GM19467 (cell line): Measurements from ENCODE around the gene LDHAL6B.

Experiments
- ATAC-seq: cut with Tn5 transposase; IDR thresholded peaks from one replicate; pipeline ENCODE4 v1.9.1; 2021; ENCODE audit warnings: mild to moderate bottlenecking, moderate library complexity; ENCODE audit not compliant: unreplicated experiment

The LDHAL6B gene

GRCh38 chr15:59249816-59250215, 43.2 kb downstream of the LDHAL6B start:
- ATAC-seq: no peak

GRCh38 chr15:59250249-59250648, 43.6 kb downstream of the LDHAL6B start:
- ATAC-seq: no peak

DNA sequence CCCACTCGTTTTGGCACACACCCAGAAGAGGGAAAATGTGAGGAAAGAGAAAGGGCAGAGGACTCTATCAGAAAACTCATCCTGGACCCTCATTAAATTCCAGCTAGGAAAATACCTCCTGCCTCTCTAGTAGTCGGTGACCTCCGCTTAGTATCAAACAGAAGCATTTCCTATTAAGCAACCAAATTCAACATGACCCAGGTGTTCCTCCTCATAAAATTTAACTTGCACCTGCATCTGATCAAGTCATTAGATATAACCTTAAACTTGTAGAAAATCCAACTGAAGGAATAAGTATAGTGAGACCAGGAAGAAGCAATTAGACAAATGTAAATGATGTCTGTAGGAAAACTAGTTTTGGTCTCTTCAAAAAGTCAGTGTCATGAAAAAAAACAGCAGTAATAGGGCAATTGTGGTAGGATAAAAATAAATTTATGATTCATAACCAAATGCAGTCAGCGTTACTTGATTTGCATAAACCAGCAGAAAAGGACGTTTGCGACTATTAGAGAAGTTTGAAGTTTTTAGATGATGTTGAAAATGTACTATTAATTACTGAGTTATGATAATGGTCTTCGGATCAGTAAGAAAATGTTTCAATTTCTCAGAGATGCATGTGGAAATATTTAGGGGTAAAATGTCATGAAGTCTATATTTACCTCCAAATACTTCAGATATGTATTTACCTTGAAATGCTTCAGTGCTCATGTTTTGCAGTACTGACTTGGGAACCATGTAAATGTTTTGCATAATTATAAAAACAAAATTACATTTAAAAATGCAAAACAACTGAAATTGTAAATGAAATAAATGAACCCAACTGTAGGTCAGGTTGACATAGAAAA, 44.6 kb downstream of the LDHAL6B start:
- ATAC-seq: peak; percentile 42

DNA sequence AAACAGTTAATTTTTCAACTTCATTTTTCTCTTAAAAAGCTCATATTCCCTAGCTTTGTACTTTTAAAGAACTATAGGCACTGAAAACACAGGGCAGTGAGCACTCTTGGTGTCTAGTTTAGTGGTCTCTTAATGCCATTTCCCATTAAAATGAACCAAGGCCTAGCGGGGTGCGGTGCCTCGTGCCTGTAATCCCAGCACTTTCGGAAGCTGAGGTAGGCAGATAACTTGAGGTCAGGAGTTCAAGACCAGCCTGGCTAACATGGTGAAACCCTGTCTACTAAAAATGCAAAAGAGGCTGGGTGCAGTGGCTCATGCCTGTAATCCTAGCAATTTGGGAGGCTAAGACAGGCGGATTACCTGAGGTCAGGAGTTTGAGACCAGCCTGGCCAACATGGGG, 45.5 kb downstream of the LDHAL6B start:
- ATAC-seq: no peak

DNA sequence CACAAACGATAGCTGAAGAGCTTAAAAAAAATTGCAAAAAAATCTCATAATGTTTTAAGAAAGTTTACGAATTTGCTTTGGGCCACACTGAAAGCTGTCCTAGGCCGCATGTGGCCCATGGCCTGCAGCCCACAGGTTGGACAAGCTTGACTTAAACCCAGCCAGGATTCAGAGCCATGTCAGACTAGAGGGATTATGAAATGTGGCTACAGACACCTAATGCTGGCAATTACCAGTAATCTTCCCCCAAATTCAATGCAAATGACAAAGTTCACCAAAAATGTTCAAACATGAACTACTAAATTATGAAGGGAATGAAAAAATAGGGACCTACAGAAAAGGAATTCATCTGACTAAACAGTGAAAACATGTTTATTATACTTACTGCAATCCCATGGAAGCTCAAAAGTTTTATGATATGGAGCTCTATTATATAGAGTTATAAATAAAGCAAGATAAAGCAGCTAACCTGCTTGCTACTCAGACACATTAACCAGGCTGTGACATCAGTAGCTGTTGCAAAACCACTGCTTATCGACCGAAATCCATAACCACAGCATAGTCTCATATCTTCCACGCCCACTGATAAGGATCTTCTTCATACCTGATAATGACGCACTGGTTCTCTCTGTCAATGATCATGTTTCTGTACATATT, 49.2 kb downstream of the LDHAL6B start:
- no peak for ATAC-seq

- ATAC-seq: no peak
These were observed 49.8 kb downstream of the LDHAL6B start for GRCh38 chr15:59256482-59256881.

DNA sequence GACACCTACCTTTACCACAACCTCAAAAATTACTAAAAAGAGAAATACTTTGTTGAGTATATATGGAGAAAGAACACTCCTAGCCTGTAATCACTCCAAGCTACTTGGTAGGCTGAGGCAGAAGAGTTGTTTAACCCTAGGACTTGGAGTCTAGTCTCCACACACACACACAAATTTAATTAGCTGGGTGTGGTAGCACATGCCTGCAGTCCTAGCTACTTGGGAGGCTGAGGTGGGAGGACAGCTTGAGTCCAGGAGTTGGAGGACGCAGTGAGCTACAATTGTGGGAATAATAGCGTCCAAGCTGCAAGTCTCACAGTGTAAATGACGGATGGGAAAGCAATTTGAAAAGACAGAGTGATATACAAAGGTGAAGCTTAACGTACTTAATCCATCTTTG, 50.5 kb downstream of the LDHAL6B start:
- ATAC-seq: no peak
